Coronary artery (tissue), 2 donors: ENCODE results near the gene CAPN11.

Experiments used
- DNase-seq: peaks from one replicate; pipeline ENCODE4 v3.0.0-alpha.2; 2017; ENCODE audit warnings: low spot score
- H3K27ac ChIP-seq, 2 donors: fragments of 200-600 bp; sonication (generic); one replicate each; pipeline ENCODE4 v1.5.1; 2016 to 2019
- H3K4me3 ChIP-seq: fragments of 200-600 bp; sonication (generic); 2 replicates; pipeline ENCODE4 v1.5.1; 2016; ENCODE audit warnings: mild to moderate bottlenecking, moderate library complexity
- TF ChIP-seq, protein P1 (sequence below): fragments of 200-600 bp; sonication (generic); IDR thresholded peaks from one replicate; pipeline ENCODE4 v1.5.1; 2019; ENCODE audit warnings: antibody characterized with exemption

CAPN11 gene

DNA sequence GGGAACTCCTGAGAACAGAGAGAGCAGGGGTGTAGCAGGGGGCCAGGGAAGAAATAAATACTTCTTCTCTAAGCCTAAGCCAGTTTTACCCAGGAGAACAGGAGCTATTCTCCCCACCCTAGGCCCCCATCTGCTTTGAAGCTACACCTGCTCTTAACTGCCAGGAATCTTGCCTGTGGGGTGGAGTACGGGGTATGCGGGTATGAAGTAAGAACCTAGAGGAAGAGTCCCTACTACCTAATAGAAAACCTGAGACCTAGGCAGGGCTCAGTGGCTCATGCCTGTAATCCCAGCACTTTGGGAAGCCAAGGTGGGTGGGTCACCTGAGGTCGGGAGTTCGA is 66.3 kb downstream of the CAPN11 start:
- peak overlapping the region; percentile 91 to 99 for H3K27ac ChIP-seq
- DNase-seq, result no peak
- TF ChIP-seq, protein P1, sequence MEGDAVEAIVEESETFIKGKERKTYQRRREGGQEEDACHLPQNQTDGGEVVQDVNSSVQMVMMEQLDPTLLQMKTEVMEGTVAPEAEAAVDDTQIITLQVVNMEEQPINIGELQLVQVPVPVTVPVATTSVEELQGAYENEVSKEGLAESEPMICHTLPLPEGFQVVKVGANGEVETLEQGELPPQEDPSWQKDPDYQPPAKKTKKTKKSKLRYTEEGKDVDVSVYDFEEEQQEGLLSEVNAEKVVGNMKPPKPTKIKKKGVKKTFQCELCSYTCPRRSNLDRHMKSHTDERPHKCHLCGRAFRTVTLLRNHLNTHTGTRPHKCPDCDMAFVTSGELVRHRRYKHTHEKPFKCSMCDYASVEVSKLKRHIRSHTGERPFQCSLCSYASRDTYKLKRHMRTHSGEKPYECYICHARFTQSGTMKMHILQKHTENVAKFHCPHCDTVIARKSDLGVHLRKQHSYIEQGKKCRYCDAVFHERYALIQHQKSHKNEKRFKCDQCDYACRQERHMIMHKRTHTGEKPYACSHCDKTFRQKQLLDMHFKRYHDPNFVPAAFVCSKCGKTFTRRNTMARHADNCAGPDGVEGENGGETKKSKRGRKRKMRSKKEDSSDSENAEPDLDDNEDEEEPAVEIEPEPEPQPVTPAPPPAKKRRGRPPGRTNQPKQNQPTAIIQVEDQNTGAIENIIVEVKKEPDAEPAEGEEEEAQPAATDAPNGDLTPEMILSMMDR, result no peak
- H3K4me3 ChIP-seq, result peak overlapping the region; percentile 88

DNA sequence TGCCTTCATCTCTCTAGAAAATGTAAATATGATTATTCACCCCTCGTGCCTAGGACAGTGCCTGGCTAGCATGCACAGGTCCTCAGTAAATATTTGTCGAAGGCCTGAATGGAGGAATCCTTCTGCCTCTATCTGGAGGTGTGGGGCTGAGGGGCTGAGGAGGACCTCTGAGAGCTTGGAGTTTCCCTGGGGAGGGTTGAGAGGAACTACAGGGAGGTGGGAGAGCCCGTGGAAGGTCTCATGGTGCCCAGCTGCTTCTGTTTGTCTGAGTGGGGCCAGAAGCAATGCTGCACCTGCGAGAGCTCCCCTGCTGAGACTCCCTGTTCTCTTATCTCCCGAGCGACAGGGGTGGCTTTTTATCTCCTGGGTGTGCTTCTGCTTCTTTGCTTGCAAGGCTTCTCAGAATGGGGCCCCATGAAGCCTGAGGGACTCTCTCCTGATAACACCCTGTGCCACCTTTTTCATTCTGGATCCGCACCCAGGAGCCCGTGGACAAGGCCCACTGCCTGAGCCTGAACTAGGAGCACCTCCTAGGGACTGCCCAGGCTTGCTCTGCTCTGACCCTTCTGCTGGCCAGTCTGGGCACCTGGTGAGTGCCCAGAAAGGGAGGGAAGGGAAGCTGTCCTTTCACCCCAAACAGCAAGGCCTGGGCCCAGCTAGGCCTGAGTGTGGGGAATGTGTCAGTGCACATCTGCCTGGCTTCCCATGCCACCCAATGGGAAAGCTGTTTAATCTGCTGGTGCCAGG is 67.1 kb downstream of the CAPN11 start:
- TF ChIP-seq, protein P1, result no peak
- Histone ChIP-seq H3K27ac (peak overlapping the region; percentile 69 to 87), H3K4me3 (peak overlapping the region; percentile 15)
- no peak for DNase-seq

DNA sequence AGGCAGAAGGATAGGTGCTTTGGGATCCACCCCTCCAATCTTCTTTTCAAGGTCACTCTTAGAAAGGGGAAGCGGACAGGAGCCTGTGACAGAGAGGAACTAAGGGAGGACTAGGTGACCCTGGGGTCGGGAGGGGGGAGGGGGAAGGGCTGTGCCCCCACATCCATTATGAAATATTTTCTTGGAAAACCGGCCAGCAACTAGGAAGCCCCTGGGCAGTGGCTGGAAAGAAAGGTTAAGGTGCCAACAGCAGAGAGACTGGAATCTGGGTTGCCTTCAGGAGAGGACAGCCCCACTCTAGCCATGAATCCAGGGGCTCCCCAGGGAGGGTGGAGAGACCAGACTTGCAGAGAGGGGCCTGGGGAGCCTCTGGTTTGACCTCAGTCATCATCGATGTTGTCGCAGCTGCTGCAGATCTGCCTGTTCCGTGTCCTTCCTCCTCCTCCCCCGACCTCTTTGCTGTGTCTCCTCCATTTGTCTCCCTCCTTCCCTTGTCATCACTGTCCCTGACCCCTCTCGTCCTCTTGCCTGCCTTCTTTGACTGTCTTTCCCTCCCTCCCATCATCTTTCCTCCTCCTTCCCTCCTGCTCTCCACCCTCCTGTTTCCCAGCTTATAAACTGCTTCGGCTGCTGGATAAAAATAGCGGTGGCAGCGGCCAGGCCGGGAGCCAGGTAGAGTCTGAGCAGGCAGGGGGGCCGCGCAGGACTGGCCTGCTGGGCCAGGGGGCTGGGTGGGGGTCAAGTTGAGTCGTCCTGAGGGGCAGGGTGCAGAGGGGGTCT is 67.9 kb downstream of the CAPN11 start:
- no peak for DNase-seq
- Histone ChIP-seq H3K27ac (peak overlapping the region; percentile 69 to 87), H3K4me3 (peak overlapping the region; percentile 58)
- TF ChIP-seq, protein P1, result no peak

DNA sequence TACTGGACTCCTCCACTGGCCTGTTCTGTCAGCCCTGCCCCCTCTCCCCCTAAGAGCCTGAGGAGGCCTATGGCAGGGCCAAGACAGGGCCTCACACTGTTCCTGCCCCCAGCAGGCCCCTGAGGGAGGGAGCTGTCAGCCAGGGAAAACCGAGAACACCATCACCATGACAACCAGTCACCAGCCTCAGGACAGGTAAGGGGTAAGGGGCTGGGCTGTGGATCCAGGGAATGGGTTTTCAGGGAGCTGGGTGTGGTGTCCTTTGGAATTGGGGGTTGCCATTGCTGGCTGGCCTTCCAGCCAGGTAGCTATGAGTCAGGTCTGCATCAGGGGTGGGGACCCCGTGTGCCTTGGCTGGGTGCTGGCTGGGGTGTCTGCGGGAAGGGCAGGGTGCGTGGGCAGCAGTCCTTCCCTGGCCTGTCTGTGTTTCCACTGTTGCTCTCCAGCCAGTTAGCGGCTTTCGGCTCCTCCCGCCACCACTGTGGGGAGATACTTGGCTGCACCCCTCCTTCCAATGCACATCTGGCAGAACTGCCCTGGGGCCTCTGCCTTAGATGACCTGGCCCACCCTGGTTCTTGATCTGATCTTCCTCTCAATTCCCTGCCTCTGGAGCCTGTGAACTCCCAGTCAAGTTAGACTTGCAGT is 68.7 kb downstream of the CAPN11 start:
- TF ChIP-seq, protein P1, result no peak
- no peak for DNase-seq
- H3K4me3 ChIP-seq, result peak overlapping the region; percentile 58
- H3K27ac ChIP-seq, result peak overlapping the region; percentile 69 to 87

DNA sequence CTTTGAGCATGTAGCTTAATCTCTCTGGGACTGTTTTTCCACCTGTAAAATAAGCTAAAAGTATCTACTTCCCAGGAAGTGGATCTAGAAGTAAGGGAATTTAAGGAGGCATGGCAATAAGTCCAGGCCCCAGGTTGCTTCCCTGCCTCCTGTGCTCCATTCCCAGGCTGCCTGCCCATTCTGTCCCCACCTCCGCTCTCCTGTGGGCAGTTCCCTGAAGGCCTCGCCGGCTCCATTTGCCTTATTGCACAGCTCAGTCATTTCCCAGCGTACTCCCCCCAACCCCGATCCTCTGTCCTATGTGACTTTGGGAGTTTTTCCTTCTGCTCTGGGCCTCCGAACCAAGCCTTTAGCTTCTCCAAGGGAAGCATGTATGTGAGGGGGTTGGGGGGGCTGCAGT is 69.4 kb downstream of the CAPN11 start:
- Histone ChIP-seq H3K4me3 (peak overlapping the region; percentile 58), H3K27ac (peak overlapping the region in 1 of 2 donors; percentile 87)
- TF ChIP-seq, protein P1, result no peak
- DNase-seq, result no peak

DNA sequence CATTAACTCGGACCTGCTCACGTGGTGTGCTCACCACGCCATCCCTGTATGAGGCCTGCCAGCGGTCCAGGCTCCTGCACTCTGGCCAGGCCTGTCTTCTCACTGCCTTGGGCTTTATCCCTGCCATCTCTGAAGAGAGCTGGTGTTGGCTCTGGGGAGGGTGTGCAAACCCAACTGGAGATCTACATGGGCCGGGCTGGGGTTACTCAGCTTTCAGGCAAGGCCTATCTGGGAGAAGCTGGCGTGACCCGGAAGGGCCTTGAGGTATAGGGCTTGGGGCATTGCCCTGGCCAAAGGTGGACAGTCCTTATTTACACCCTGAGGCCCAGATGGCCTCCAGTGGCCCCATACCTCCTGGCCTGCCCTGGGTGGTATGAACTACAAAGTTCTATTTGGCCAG is 69.8 kb downstream of the CAPN11 start:
- no peak for DNase-seq
- Histone ChIP-seq H3K27ac (peak overlapping the region in 1 of 2 donors; percentile 87), H3K4me3 (no peak overlapping the region)
- TF ChIP-seq, protein P1, result no peak
